Measurements from ENCODE around the gene CUTC.

CUTC gene

GRCh38 chr10:99782447-99783286 lies 50.6 kb downstream of the CUTC start, which contains the start of gene ABCC2:
Gene ABCC2, plus strand, starts transcription at chr10:99782640. Its CDS starts 205 bp downstream, at chr10:99782845.
- no peak for DNase-seq (ENCODE audit: low read depth in 4 of 4, low spot score in 1 of 4)

- no peak for DNase-seq (ENCODE audit: low read depth in 4 of 4, low spot score in 1 of 4)
Measured at GRCh38 chr10:99784016-99784726, 52.1 kb downstream of the CUTC start.

- no peak for DNase-seq (ENCODE audit: low read depth in 4 of 4, low spot score in 1 of 4)
Measured at GRCh38 chr10:99784727-99785441, 52.9 kb downstream of the CUTC start.

GRCh38 chr10:99785646-99786045 lies 53.6 kb downstream of the CUTC start:
- no peak for DNase-seq (ENCODE audit: low read depth in 4 of 4, low spot score in 1 of 4)

- DNase-seq (ENCODE audit: low read depth in 4 of 4, low spot score in 1 of 4): no peak
Measured at GRCh38 chr10:99787311-99787710, 55.3 kb downstream of the CUTC start.

GRCh38 chr10:99787782-99788445 lies 55.9 kb downstream of the CUTC start:
- no peak for DNase-seq (ENCODE audit: low read depth in 4 of 4, low spot score in 1 of 4)

GRCh38 chr10:99788598-99789256 lies 56.7 kb downstream of the CUTC start:
- no peak for DNase-seq (ENCODE audit: low read depth in 4 of 4, low spot score in 1 of 4)

- no peak for DNase-seq (ENCODE audit: low read depth in 4 of 4, low spot score in 1 of 4)
Measured at GRCh38 chr10:99791831-99792230, 59.8 kb downstream of the CUTC start.

GRCh38 chr10:99793819-99794218 lies 61.8 kb downstream of the CUTC start:
- no peak for DNase-seq (ENCODE audit: low read depth in 4 of 4, low spot score in 1 of 4)

GRCh38 chr10:99796928-99797327 lies 64.9 kb downstream of the CUTC start:
- DNase-seq (ENCODE audit: low read depth in 4 of 4, low spot score in 1 of 4): no peak

GRCh38 chr10:99798031-99798430 lies 66.0 kb downstream of the CUTC start:
- DNase-seq (ENCODE audit: low read depth in 4 of 4, low spot score in 1 of 4): no peak

- DNase-seq (ENCODE audit: low read depth in 4 of 4, low spot score in 1 of 4): no peak
Measured at GRCh38 chr10:99798920-99799319, 66.9 kb downstream of the CUTC start.

GRCh38 chr10:99799613-99800012 lies 67.6 kb downstream of the CUTC start:
- no peak for DNase-seq (ENCODE audit: low read depth in 4 of 4, low spot score in 1 of 4)

- no peak for DNase-seq (ENCODE audit: low read depth in 4 of 4, low spot score in 1 of 4)
Measured at GRCh38 chr10:99804471-99804870, 72.4 kb downstream of the CUTC start.

- DNase-seq (ENCODE audit: low read depth in 4 of 4, low spot score in 1 of 4): no peak
Measured at GRCh38 chr10:99805190-99805589, 73.2 kb downstream of the CUTC start.

All from stimulated activated CD4-positive, alpha-beta T cell treated with anti-CD3 and anti-CD28 coated beads, Interleukin-1b, Interleukin-23, amount 100 ng/mL, for 24 hours (primary cell).